Liver (tissue), 9 donors: ENCODE data around the gene TPX2. TPM values are rescaled to one million over a fixed set of nuclear protein-coding genes. Genes with fewer than 3 reads are reported as not detected.

Experiments used
- DNase-seq: peaks from one replicate; pipeline ENCODE4 v3.0.0-alpha.2; 2017; ENCODE audit warnings: low spot score
- H3K27ac ChIP-seq, 2 donors: one replicate each; pipeline ENCODE4 v1.7.0; 2013; ENCODE audit warnings: inconsistent platforms in 2 of 2, low read length in 2 of 2, control low read depth in 1 of 2, low read depth in 1 of 2, mild to moderate bottlenecking in 1 of 2
- H3K27me3 ChIP-seq, 4 donors: one replicate each; pipeline versions ENCODE4 v1.6.1 to v1.7.0; 2013; ENCODE audit warnings: low read length in 3 of 4, inconsistent platforms in 1 of 4, mild to moderate bottlenecking in 1 of 4, moderate library complexity in 1 of 4; ENCODE audit not compliant: control insufficient read depth in 4 of 4, insufficient read depth in 4 of 4
- H3K36me3 ChIP-seq, 4 donors: one replicate each; pipeline versions ENCODE4 v1.6.1 to v1.7.0; 2013; ENCODE audit warnings: low read length in 3 of 4, mild to moderate bottlenecking in 3 of 4, low read depth in 1 of 4, moderate library complexity in 1 of 4; ENCODE audit not compliant: control insufficient read depth in 4 of 4, insufficient read depth in 3 of 4
- H3K4me1 ChIP-seq, 4 donors: one replicate each; pipeline versions ENCODE4 v1.6.1 to v1.7.0; 2013; ENCODE audit warnings: low read length in 3 of 4, mild to moderate bottlenecking in 3 of 4, moderate library complexity in 1 of 4; ENCODE audit not compliant: control insufficient read depth in 4 of 4, insufficient read depth in 4 of 4
- H3K4me3 ChIP-seq, 3 donors: one replicate each; pipeline versions ENCODE4 v1.6.1 to v1.7.0; 2013; ENCODE audit warnings: low read length in 3 of 3, control low read depth in 1 of 3, low read depth in 1 of 3, mild to moderate bottlenecking in 1 of 3
- H3K9ac ChIP-seq, 2 donors: one replicate each; pipeline ENCODE4 v1.7.0; 2013; ENCODE audit warnings: low read length in 2 of 2, mild to moderate bottlenecking in 2 of 2, moderate library complexity in 2 of 2, control low read depth in 1 of 2, low read depth in 1 of 2
- H3K9me3 ChIP-seq, 4 donors: one replicate each; pipeline versions ENCODE4 v1.6.1 to v1.7.0; 2013; ENCODE audit warnings: low read length in 3 of 4; ENCODE audit not compliant: control insufficient read depth in 4 of 4
- EGR1 ChIP-seq, 2 donors: IDR thresholded peaks; 2 replicates each; pipeline ENCODE4 v1.6.1; 2016 to 2018; ENCODE audit warnings: antibody characterized with exemption in 2 of 2, low read depth in 2 of 2
- FOXA1 ChIP-seq: IDR thresholded peaks from 2 replicates; pipeline ENCODE4 v1.6.1; 2016; ENCODE audit warnings: antibody characterized with exemption
- FOXA2 ChIP-seq: IDR thresholded peaks from 2 replicates; pipeline ENCODE4 v1.6.1; 2016; ENCODE audit warnings: antibody characterized with exemption
- GABPA ChIP-seq, 2 donors: IDR thresholded peaks in 1 of 2; conservative IDR thresholded peaks in 1 of 2; 2 replicates each; pipeline ENCODE4 v1.6.1; 2016; ENCODE audit warnings: antibody characterized with exemption in 2 of 2, mild to moderate bottlenecking in 1 of 2, moderate library complexity in 1 of 2
- HNF4G ChIP-seq: IDR thresholded peaks from 2 replicates; pipeline ENCODE4 v1.6.1; 2016; ENCODE audit warnings: antibody characterized with exemption
- JUND ChIP-seq, 2 donors: IDR thresholded peaks; 2 replicates each; pipeline ENCODE4 v1.6.1; 2016; ENCODE audit warnings: antibody characterized with exemption in 2 of 2
- RAD21 ChIP-seq, 2 donors: IDR thresholded peaks; 2 replicates each; pipeline ENCODE4 v1.6.1; 2016; ENCODE audit warnings: antibody characterized with exemption in 2 of 2, mild to moderate bottlenecking in 2 of 2
- RXRA ChIP-seq, 2 donors: IDR thresholded peaks; 2 replicates each; pipeline ENCODE4 v1.6.1; 2017 to 2018; ENCODE audit warnings: antibody characterized with exemption in 2 of 2, mild to moderate bottlenecking in 1 of 2
- SP1 ChIP-seq: IDR thresholded peaks from 2 replicates; pipeline ENCODE4 v1.6.1; 2018; ENCODE audit warnings: antibody characterized with exemption, mild to moderate bottlenecking
- TAF1 ChIP-seq: conservative IDR thresholded peaks from 2 replicates; pipeline ENCODE4 v1.6.1; 2016; ENCODE audit warnings: antibody characterized with exemption, mild to moderate bottlenecking
- YY1 ChIP-seq: IDR thresholded peaks from 2 replicates; pipeline ENCODE4 v1.6.1; 2016; ENCODE audit warnings: antibody characterized with exemption, mild to moderate bottlenecking
- WGBS: extraction: QIAGEN DNeasy Blood & Tissue Kit; methylation state at CpG from one replicate; pipeline ENCODE4 v1.1.7; 2013; 5-methylcytosine and 5-hydroxymethylcytosine counted together
- polyA plus RNA-seq, 2 donors: library from polyadenylated mRNA; stranded (reverse) in 1 of 2; unstranded in 1 of 2; fragments of 200-250 nt in 1 of 2; fragments of >200 nt in 1 of 2; fragmentation: Nextera tagmentation in 1 of 2; extraction: Ambion mirVana in 1 of 2; gene quantifications; one replicate each; pipeline versions ENCODE4 v1.2.1 to v1.2.3, GENCODE V29; 2013 to 2015
- total RNA-seq, 2 donors: library from RNA; depleted of rRNA; stranded (reverse); fragments of >200 nt; gene quantifications; one replicate each; pipeline ENCODE4 v1.2.3, GENCODE V29; 2014
- TF ChIP-seq, protein P1 (sequence below): fragments of 150-350 bp; IDR thresholded peaks from 2 replicates; pipeline ENCODE4 v1.5.1; 2017; ENCODE audit warnings: improper control_type of control experiment, low read depth, low read length; ENCODE audit not compliant: missing input control
- TF ChIP-seq, protein P2 (sequence below): IDR thresholded peaks from 2 replicates; pipeline ENCODE4 v1.6.1; 2016; ENCODE audit warnings: antibody characterized with exemption
- TF ChIP-seq, protein P3 (sequence below): IDR thresholded peaks from 2 replicates; pipeline ENCODE4 v1.6.1; 2016; ENCODE audit warnings: antibody characterized with exemption, mild to moderate bottlenecking
- TF ChIP-seq, protein P4 (sequence below): IDR thresholded peaks from 2 replicates; pipeline ENCODE4 v1.6.1; 2016; ENCODE audit warnings: antibody characterized with exemption
- donor health status: healthy.
- donor health status: healthy.
- donor health status: healthy.
- donor health status: healthy.
- donor health status: healthy.

TPX2 gene
- total and polyA plus RNA-seq, 4 donors = 1.1 to 40.8 (median 2.4) TPM

DNA sequence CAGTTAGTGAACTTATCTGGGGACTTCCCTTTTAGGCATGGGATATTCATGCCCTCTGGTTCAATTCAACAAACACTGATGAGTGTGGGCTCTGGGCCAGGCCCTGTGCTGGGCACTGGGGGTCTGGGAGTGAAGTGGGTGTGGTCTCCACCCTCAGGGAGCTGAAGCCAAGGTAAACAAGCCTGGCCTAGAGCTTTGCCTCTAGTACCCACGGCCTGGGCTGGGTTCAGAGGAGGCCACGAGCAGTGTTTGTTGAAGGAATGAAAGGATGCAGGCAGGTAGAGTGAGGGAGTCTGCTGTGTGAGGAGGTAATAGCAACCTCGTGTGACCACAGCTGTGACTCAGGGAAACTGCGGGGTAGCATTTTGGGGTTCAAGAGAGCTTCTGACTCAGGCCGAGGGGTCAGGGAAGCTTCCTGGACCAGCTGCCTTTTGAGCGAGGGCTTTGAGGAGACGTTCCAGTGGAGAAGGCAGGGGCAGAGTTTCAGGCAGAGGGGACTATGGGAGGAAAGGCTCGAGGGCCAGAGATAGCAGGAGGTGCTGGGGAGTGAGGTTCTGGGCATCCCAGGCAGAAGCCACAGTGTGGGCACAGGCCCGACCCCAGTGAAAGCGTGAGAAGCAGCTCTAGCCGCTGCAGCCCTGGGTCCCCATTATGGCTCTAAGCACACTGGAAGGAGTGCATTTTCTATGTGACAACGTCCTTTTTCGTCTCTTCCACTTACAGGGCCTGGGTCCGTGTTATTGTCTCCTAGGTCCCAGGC, 85.6 kb downstream of the TPX2 start:
- no peak for DNase-seq
- H3K4me1 ChIP-seq = peaks cover 0 to 10% (median 2%) of the 10 kb centered on the region in 4 donors
- H3K4me3 ChIP-seq = no peak overlapping the region
- H3K9ac ChIP-seq = no peak overlapping the region
- H3K36me3 ChIP-seq = no peaks in the 10 kb centered on the region
- H3K27me3 ChIP-seq = no peaks in the 10 kb centered on the region
- H3K27ac ChIP-seq = no peak overlapping the region
- WGBS = 70% methylated on average over 14 of the region's 14 CpGs
- TF ChIP-seq, protein P1, sequence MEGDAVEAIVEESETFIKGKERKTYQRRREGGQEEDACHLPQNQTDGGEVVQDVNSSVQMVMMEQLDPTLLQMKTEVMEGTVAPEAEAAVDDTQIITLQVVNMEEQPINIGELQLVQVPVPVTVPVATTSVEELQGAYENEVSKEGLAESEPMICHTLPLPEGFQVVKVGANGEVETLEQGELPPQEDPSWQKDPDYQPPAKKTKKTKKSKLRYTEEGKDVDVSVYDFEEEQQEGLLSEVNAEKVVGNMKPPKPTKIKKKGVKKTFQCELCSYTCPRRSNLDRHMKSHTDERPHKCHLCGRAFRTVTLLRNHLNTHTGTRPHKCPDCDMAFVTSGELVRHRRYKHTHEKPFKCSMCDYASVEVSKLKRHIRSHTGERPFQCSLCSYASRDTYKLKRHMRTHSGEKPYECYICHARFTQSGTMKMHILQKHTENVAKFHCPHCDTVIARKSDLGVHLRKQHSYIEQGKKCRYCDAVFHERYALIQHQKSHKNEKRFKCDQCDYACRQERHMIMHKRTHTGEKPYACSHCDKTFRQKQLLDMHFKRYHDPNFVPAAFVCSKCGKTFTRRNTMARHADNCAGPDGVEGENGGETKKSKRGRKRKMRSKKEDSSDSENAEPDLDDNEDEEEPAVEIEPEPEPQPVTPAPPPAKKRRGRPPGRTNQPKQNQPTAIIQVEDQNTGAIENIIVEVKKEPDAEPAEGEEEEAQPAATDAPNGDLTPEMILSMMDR = no peak
- TF ChIP-seq TAF1 (no peak), FOXA2 (no peak), SP1 (no peak)
- TF ChIP-seq, protein P2, sequence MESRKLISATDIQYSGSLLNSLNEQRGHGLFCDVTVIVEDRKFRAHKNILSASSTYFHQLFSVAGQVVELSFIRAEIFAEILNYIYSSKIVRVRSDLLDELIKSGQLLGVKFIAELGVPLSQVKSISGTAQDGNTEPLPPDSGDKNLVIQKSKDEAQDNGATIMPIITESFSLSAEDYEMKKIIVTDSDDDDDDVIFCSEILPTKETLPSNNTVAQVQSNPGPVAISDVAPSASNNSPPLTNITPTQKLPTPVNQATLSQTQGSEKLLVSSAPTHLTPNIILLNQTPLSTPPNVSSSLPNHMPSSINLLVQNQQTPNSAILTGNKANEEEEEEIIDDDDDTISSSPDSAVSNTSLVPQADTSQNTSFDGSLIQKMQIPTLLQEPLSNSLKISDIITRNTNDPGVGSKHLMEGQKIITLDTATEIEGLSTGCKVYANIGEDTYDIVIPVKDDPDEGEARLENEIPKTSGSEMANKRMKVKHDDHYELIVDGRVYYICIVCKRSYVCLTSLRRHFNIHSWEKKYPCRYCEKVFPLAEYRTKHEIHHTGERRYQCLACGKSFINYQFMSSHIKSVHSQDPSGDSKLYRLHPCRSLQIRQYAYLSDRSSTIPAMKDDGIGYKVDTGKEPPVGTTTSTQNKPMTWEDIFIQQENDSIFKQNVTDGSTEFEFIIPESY = no peak
- H3K9me3 ChIP-seq = no peaks in the 10 kb centered on the region

DNA sequence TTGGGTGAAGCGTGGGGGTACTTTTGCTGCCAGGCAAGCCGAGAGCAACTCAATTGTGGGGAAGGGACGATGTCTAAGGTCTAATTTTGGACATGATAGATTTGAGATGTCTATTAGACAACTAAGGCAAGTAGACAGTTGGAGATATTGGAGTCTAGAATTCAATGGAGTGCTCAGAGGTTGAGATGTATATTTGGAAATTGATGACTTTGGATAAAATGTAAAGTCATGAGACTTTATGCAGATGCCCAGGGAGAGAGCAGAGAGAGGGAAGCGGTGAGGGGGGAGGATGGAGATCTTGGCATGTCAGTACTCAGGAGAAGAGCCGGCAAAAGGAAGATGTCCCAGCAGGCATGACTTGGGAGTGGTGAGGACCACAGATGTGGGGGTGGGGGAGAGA, 87.0 kb downstream of the TPX2 start:
- DNase-seq = no peak
- Histone ChIP-seq H3K27me3 (no peaks in the 10 kb centered on the region), H3K27ac (no peak overlapping the region), H3K9ac (no peak overlapping the region), H3K4me3 (no peak overlapping the region), H3K9me3 (no peaks in the 10 kb centered on the region), H3K4me1 (peaks cover 0 to 10% (median 2%) of the 10 kb centered on the region in 4 donors), H3K36me3 (no peaks in the 10 kb centered on the region)
- 88% methylated on average over 5 of the region's 5 CpGs for WGBS
- TF ChIP-seq TAF1 = no peak
- TF ChIP-seq, protein P2 = no peak
- TF ChIP-seq, protein P3, sequence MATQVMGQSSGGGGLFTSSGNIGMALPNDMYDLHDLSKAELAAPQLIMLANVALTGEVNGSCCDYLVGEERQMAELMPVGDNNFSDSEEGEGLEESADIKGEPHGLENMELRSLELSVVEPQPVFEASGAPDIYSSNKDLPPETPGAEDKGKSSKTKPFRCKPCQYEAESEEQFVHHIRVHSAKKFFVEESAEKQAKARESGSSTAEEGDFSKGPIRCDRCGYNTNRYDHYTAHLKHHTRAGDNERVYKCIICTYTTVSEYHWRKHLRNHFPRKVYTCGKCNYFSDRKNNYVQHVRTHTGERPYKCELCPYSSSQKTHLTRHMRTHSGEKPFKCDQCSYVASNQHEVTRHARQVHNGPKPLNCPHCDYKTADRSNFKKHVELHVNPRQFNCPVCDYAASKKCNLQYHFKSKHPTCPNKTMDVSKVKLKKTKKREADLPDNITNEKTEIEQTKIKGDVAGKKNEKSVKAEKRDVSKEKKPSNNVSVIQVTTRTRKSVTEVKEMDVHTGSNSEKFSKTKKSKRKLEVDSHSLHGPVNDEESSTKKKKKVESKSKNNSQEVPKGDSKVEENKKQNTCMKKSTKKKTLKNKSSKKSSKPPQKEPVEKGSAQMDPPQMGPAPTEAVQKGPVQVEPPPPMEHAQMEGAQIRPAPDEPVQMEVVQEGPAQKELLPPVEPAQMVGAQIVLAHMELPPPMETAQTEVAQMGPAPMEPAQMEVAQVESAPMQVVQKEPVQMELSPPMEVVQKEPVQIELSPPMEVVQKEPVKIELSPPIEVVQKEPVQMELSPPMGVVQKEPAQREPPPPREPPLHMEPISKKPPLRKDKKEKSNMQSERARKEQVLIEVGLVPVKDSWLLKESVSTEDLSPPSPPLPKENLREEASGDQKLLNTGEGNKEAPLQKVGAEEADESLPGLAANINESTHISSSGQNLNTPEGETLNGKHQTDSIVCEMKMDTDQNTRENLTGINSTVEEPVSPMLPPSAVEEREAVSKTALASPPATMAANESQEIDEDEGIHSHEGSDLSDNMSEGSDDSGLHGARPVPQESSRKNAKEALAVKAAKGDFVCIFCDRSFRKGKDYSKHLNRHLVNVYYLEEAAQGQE = no peak
- no peak for TF ChIP-seq EGR1 (IDR thresholded peaks at IDR 0.05; ENCODE audit: low read depth in 2 of 2)
- TF ChIP-seq YY1 = no peak
- TF ChIP-seq, protein P1 = no peak
- no peak for TF ChIP-seq FOXA1
- no peak for TF ChIP-seq RXRA (IDR thresholded peaks at IDR 0.05)
- TF ChIP-seq, protein P4, sequence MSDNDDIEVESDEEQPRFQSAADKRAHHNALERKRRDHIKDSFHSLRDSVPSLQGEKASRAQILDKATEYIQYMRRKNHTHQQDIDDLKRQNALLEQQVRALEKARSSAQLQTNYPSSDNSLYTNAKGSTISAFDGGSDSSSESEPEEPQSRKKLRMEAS = no peak
- no peak for TF ChIP-seq JUND (IDR thresholded peaks at IDR 0.05)
- no peak for TF ChIP-seq SP1
- no peak for TF ChIP-seq HNF4G
- TF ChIP-seq RAD21 (IDR thresholded peaks at IDR 0.05) = no peak
- TF ChIP-seq GABPA (IDR thresholded peaks at IDR 0.05 in 1 of 2, conservative IDR thresholded peaks at IDR 0.05 in 1 of 2) = no peak
- TF ChIP-seq FOXA2 = no peak
